ENCODE measurements around the gene MYMX.

The MYMX gene

DNA sequence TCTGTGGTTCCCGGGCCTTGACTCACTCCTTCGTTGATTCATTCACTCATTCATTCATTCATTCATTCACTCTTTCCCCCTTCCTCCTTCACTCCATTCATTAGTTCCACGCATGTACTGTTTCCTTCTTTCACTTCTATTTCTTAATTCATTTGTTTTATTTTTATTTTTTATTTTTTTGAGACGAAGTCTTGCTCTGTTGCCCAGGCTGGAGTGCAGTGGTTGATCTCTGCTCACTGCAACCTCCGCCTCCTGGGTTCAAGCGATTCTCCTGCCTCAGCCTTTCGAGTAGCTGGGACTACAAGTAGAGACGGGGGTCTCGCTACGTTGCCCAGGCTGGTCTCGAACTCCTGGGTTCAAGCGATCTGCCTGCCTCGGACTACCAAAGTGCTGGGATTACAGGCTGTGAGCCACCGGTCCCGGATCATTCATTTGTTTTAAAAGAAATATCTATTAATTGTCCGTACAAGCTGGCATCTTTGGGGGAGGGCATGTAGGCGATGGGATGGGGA, 49.1 kb downstream of the MYMX start:
- DNase-seq, result no peak

DNA sequence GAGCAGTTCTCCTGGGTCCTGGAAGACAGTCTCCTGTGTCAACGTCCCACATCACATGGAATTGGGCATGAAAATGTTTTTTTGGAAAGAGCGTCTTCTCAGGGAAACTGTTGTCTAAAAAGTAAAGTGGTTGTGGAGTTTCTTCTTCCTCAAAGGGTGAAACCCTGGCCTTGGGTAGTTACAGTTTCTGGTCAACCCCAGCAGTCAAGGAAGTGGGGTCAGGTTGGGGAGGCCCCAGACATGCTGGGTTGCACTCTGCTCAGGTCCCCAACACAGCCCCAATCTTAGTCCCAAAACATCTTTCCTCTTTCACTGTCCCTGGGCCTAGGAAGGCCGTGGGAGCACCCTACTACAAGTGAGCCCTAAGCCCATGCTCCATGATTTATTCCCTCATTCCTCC, 49.6 kb downstream of the MYMX start:
- no peak for DNase-seq

DNA sequence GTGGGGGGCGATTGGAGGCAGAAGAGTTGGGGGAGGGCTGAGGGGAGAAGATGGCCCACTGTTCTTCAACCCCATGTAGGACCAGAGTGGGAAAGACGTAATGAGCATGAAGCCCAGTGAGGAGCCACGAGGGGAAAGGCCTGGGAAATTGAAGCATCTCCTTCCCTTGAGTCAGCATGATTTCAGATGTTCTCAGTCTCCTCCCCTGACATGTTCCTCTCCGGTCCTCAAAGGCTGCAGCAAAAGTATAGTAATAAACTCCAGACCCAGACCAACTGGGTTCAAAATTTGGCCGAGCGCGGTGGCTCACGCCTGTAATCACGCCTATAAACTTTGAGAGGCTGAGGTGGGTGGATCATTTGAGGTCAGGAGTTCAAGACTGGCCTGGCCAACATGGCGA, 50.5 kb downstream of the MYMX start:
- no peak for DNase-seq
